Mesenchymal stem cell (in vitro differentiated cells and primary cell): Measurements from ENCODE around the gene CABLES2.

ENCODE experiments used
- DNase-seq: peaks from one replicate; pipeline ENCODE4 v3.0.0-alpha.2; 2013
- H2AFZ ChIP-seq: one replicate; pipeline ENCODE4 v1.6.1; 2013; ENCODE audit warnings: low read depth, mild to moderate bottlenecking, control low read depth, inconsistent platforms, low read length, moderate library complexity
- H2AK5ac ChIP-seq: 2 replicates; pipeline ENCODE4 v1.6.1; 2013; ENCODE audit warnings: low read length, moderate library complexity, mild to moderate bottlenecking, inconsistent platforms; ENCODE audit not compliant: severe bottlenecking
- H2BK120ac ChIP-seq: one replicate; pipeline ENCODE4 v1.6.1; 2013; ENCODE audit warnings: low read depth, mild to moderate bottlenecking, inconsistent platforms, low read length, moderate library complexity
- H2BK12ac ChIP-seq, 2 experiments: one replicate each; pipeline ENCODE4 v1.6.1; 2013; ENCODE audit warnings: inconsistent platforms in 2 of 2, low read length in 2 of 2, mild to moderate bottlenecking in 2 of 2, moderate library complexity in 2 of 2, control low read depth in 1 of 2
- H2BK15ac ChIP-seq: one replicate; pipeline ENCODE4 v1.6.1; 2013; ENCODE audit warnings: mild to moderate bottlenecking, low read depth, inconsistent platforms; ENCODE audit not compliant: poor library complexity, severe bottlenecking
- H2BK5ac ChIP-seq: 2 replicates; pipeline ENCODE4 v1.6.1; 2013; ENCODE audit warnings: low read depth, mild to moderate bottlenecking, low read length, control low read depth, inconsistent platforms; ENCODE audit not compliant: poor library complexity, severe bottlenecking
- H3K14ac ChIP-seq, 2 experiments: one replicate each; pipeline ENCODE4 v1.6.1; 2013; ENCODE audit warnings: inconsistent platforms in 2 of 2, low read length in 2 of 2, control low read depth in 1 of 2, mild to moderate bottlenecking in 1 of 2, moderate library complexity in 1 of 2
- H3K18ac ChIP-seq, 2 experiments: one replicate each; pipeline ENCODE4 v1.6.1; 2013; ENCODE audit warnings: inconsistent platforms in 2 of 2, low read length in 2 of 2, control low read depth in 1 of 2, low read depth in 1 of 2, mild to moderate bottlenecking in 1 of 2
- H3K23ac ChIP-seq, 2 experiments: one replicate each; pipeline ENCODE4 v1.6.1; 2013; ENCODE audit warnings: inconsistent platforms in 2 of 2, low read length in 2 of 2, mild to moderate bottlenecking in 2 of 2, moderate library complexity in 2 of 2, control low read depth in 1 of 2
- H3K27ac ChIP-seq: 2 replicates; pipeline ENCODE4 v1.5.1; 2013; ENCODE audit warnings: mild to moderate bottlenecking, moderate library complexity, low read length, control low read depth, inconsistent platforms; ENCODE audit not compliant: poor library complexity, severe bottlenecking
- H3K27me3 ChIP-seq, 2 experiments: 2 replicates each; pipeline versions ENCODE4 v1.6.1 to v1.7.0; 2013; ENCODE audit warnings: low read length in 2 of 2, mild to moderate bottlenecking in 2 of 2, moderate library complexity in 2 of 2, control low read depth in 1 of 2, inconsistent platforms in 1 of 2; ENCODE audit not compliant: control insufficient read depth in 1 of 2, insufficient read depth in 1 of 2
- H3K36me3 ChIP-seq, 2 experiments: 2 replicates each; pipeline versions ENCODE4 v1.6.1 to v1.7.0; 2013; ENCODE audit warnings: low read length in 2 of 2, control low read depth in 1 of 2, inconsistent platforms in 1 of 2, low read depth in 1 of 2, mild to moderate bottlenecking in 1 of 2; ENCODE audit not compliant: insufficient read depth in 2 of 2, control insufficient read depth in 1 of 2
- H3K4ac ChIP-seq, 2 experiments: one replicate each; pipeline ENCODE4 v1.6.1; 2013; ENCODE audit warnings: inconsistent platforms in 2 of 2, low read length in 2 of 2, mild to moderate bottlenecking in 2 of 2, moderate library complexity in 2 of 2, control low read depth in 1 of 2, low read depth in 1 of 2
- H3K4me1 ChIP-seq: 2 replicates; pipeline ENCODE4 v1.6.1; 2013; ENCODE audit warnings: low read depth, low read length, control low read depth; ENCODE audit not compliant: control insufficient read depth, insufficient read depth
- H3K4me2 ChIP-seq: 2 replicates; pipeline ENCODE4 v1.6.1; 2013; ENCODE audit warnings: low read length, mild to moderate bottlenecking, inconsistent platforms; ENCODE audit not compliant: poor library complexity, severe bottlenecking
- H3K4me3 ChIP-seq, 2 experiments: 2 replicates each; pipeline versions ENCODE4 v1.5.1 to v1.7.0; 2013; ENCODE audit warnings: low read length in 2 of 2, mild to moderate bottlenecking in 2 of 2, control low read depth in 1 of 2, low read depth in 1 of 2; ENCODE audit not compliant: insufficient read depth in 1 of 2
- H3K79me1 ChIP-seq: replicated peaks from 2 replicates; pipeline ENCODE4 v1.6.1; 2013; ENCODE audit warnings: mild to moderate bottlenecking, control low read depth, low read length, inconsistent platforms; ENCODE audit not compliant: poor library complexity, severe bottlenecking
- H3K9ac ChIP-seq: 2 replicates; pipeline ENCODE4 v1.7.0; 2013; ENCODE audit warnings: mild to moderate bottlenecking, low read length, moderate library complexity
- H3K9me3 ChIP-seq: 2 replicates; pipeline ENCODE4 v1.7.0; 2013; ENCODE audit warnings: mild to moderate bottlenecking, low read length; ENCODE audit not compliant: control insufficient read depth
- H4K8ac ChIP-seq: one replicate; pipeline ENCODE4 v1.6.1; 2013; ENCODE audit warnings: inconsistent platforms, mild to moderate bottlenecking, low read length, moderate library complexity
- H4K91ac ChIP-seq: one replicate; pipeline ENCODE4 v1.6.1; 2013; ENCODE audit warnings: mild to moderate bottlenecking, low read length, inconsistent platforms
- WGBS: methylation state at CpG from one replicate; pipeline ENCODE4 v1.1.7; 2013; ENCODE audit warnings: mixed read lengths; 5-methylcytosine and 5-hydroxymethylcytosine counted together

The CABLES2 gene

GRCh38 chr20:62364911-62365736 is 42.0 kb downstream of the CABLES2 start:
- Histone ChIP-seq H4K91ac (peak overlapping the region; percentile 74), H3K36me3 (peaks cover 0 to 49% of the 10 kb centered on the region in 2 experiments), H3K14ac (peak overlapping the region in 1 of 2 experiments; percentile 35), H3K4ac (peak overlapping the region in 1 of 2 experiments; percentile 47), H3K18ac (peak overlapping the region; percentile 24 to 67), H3K27me3 (peaks cover 0 to 3% of the 10 kb centered on the region in 2 experiments), H2BK5ac (no peak overlapping the region), H2BK15ac (no peak overlapping the region), H4K8ac (no peak overlapping the region), H3K4me2 (peak overlapping the region; percentile 92), H2BK12ac (peak overlapping the region in 1 of 2 experiments; percentile 57), H2AK5ac (peak overlapping the region; percentile 11), H3K27ac (peak overlapping the region; percentile 66), H3K79me1 (no peaks in the 10 kb centered on the region), H2AFZ (no peak overlapping the region), H3K9me3 (no peaks in the 10 kb centered on the region), H3K9ac (no peak overlapping the region), H2BK120ac (peak overlapping the region; percentile 7), H3K4me3 (peak overlapping the region; percentile 42 to 80), H3K23ac (peak overlapping the region; percentile 4 to 23), H3K4me1 (peaks cover 76% of the 10 kb centered on the region)
- 82% methylated on average over 27 of the region's 27 CpGs for WGBS
- DNase-seq = no peak

GRCh38 chr20:62363920-62364851 is 42.9 kb downstream of the CABLES2 start:
- Histone ChIP-seq H3K27ac (peak overlapping the region; percentile 66), H3K79me1 (no peaks in the 10 kb centered on the region), H3K23ac (no peak overlapping the region), H3K4me3 (peak overlapping the region in 1 of 2 experiments; percentile 80), H2AFZ (no peak overlapping the region), H3K9ac (no peak overlapping the region), H3K4ac (peak overlapping the region; percentile 38 to 47), H2BK15ac (peak overlapping the region; percentile 44), H4K8ac (peak overlapping the region; percentile 12), H3K9me3 (no peaks in the 10 kb centered on the region), H3K14ac (peak overlapping the region in 1 of 2 experiments; percentile 79), H3K4me1 (peaks cover 77% of the 10 kb centered on the region), H2BK5ac (peak overlapping the region; percentile 35), H3K36me3 (peaks cover 0 to 58% of the 10 kb centered on the region in 2 experiments), H2BK12ac (peak overlapping the region in 1 of 2 experiments; percentile 88), H3K18ac (peak overlapping the region; percentile 24 to 81), H3K27me3 (peaks cover 0 to 3% of the 10 kb centered on the region in 2 experiments), H2AK5ac (peak overlapping the region; percentile 21), H4K91ac (peak overlapping the region; percentile 74), H2BK120ac (peak overlapping the region; percentile 7), H3K4me2 (peak overlapping the region; percentile 92)
- WGBS = 66% methylated on average over 22 of the region's 22 CpGs
- peak; percentile 87 for DNase-seq

- Histone ChIP-seq H2BK120ac (no peak overlapping the region), H3K79me1 (peaks cover 4% of the 10 kb centered on the region), H4K8ac (peak overlapping the region; percentile 7), H2AFZ (no peak overlapping the region), H2AK5ac (peak overlapping the region; percentile 81), H3K4me2 (peak overlapping the region; percentile 92), H2BK12ac (peak overlapping the region in 1 of 2 experiments; percentile 51), H4K91ac (peak overlapping the region; percentile 75), H3K4me3 (no peak overlapping the region), H3K4ac (peak overlapping the region in 1 of 2 experiments; percentile 38), H3K18ac (peak overlapping the region in 1 of 2 experiments; percentile 28), H2BK15ac (peak overlapping the region; percentile 12), H3K27ac (peak overlapping the region; percentile 66), H3K9ac (no peak overlapping the region), H3K4me1 (peaks cover 78% of the 10 kb centered on the region), H2BK5ac (no peak overlapping the region), H3K14ac (no peak overlapping the region), H3K36me3 (peaks cover 0 to 67% of the 10 kb centered on the region in 2 experiments), H3K9me3 (no peaks in the 10 kb centered on the region), H3K27me3 (peaks cover 0 to 3% of the 10 kb centered on the region in 2 experiments), H3K23ac (peak overlapping the region in 1 of 2 experiments; percentile 48)
- no peak for DNase-seq
- 84% methylated on average over 19 of the region's 20 CpGs for WGBS
Measured at GRCh38 chr20:62362991-62363919, 43.8 kb downstream of the CABLES2 start.
